Activated naive CD8-positive, alpha-beta T cell treated with anti-CD3 and anti-CD28 coated beads for 36 hours (primary cell): Measurements from ENCODE around the gene NENF. TPM values are rescaled to one million over a fixed set of nuclear protein-coding genes. Genes with fewer than 3 reads are reported as not detected.

Experiments
- DNase-seq: peaks from one replicate; pipeline ENCODE4 v3.0.0; 2021
- H3K27ac Mint-ChIP-seq: one replicate; pipeline ENCODE4 v1.8.0; 2022; ENCODE audit warnings: mild to moderate bottlenecking, moderate library complexity, mixed read lengths
- H3K27me3 Mint-ChIP-seq: one replicate; pipeline ENCODE4 v1.8.0; 2022; ENCODE audit warnings: mild to moderate bottlenecking, mixed read lengths
- H3K36me3 Mint-ChIP-seq: one replicate; pipeline ENCODE4 v1.8.0; 2021; ENCODE audit warnings: mild to moderate bottlenecking, mixed read lengths
- H3K4me1 Mint-ChIP-seq: one replicate; pipeline ENCODE4 v1.8.0; 2021; ENCODE audit warnings: mixed read lengths
- H3K4me3 Mint-ChIP-seq: one replicate; pipeline ENCODE4 v1.8.0; 2022; ENCODE audit warnings: mild to moderate bottlenecking, moderate library complexity, mixed read lengths
- H3K9me3 Mint-ChIP-seq: one replicate; pipeline ENCODE4 v1.8.0; 2022; ENCODE audit warnings: mixed read lengths
- total RNA-seq, 2 experiments: library from RNA; stranded (reverse); gene quantifications; one replicate each; pipeline ENCODE4 v1.2.3, GENCODE V29; 2021

NENF gene
- total RNA-seq, 2 experiments from 2014 or later = 36.4 to 38.7 TPM

GRCh38 chr1:212490276-212490675, 57.6 kb downstream of the NENF start:
- Mint-ChIP-seq H3K36me3 (no peaks in the 10 kb centered on the region), H3K4me3 (no peak overlapping the region), H3K27me3 (no peaks in the 10 kb centered on the region), H3K9me3 (no peaks in the 10 kb centered on the region), H3K27ac (no peak overlapping the region), H3K4me1 (peaks cover 3% of the 10 kb centered on the region)
- no peak for DNase-seq

DNA sequence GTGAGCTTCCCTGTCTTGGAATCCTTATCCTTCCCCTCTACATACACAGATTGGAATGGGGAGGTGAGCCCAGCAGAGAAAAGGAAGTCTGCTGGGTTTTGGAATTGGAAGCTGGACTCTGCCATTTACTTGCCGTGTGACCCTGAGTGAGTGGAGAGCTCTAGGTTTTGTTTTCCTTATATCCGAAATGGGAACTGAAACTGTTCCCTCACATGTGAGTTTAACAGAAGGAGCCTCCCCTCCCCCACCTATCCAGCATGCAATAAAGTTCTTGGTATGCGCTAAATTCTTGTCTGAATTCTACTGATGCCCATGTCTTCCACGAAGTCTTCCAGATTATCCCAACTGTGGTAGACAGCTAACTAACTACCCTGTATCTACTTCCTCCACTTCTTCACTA, 58.7 kb downstream of the NENF start:
- H3K9me3 Mint-ChIP-seq = no peaks in the 10 kb centered on the region

More for the DNA sequence above, 58.7 kb downstream of the NENF start:
- Mint-ChIP-seq H3K4me1 (peaks cover 3% of the 10 kb centered on the region), H3K27me3 (no peaks in the 10 kb centered on the region), H3K27ac (no peak overlapping the region), H3K36me3 (no peaks in the 10 kb centered on the region), H3K4me3 (no peak overlapping the region)
- DNase-seq = no peak

Other genes with a start within 250 kb of the NENF start
- gene PPP2R5A, start 147.5 kb upstream of the NENF start, total RNA-seq = 10 to 100 TPM; 32.9 to 34.3 TPM
- gene PACC1, start 18.0 kb upstream of the NENF start, total RNA-seq = 10 to 100 TPM; 12.7 to 13.9 TPM
- gene ATF3, start 175.8 kb downstream of the NENF start, total RNA-seq = 10 to 100 TPM; 42.4 to 44.9 TPM